Psoas muscle (tissue), 8 donors: Measurements from ENCODE around the gene CMSS1. TPM values are rescaled to one million over a fixed set of nuclear protein-coding genes. Genes with fewer than 3 reads are reported as not detected.
"Not testable (repeated sequence)": the region's sequence is repeated elsewhere in the genome, so short reads cannot be mapped to it uniquely, and the experiment has no call there.

Experiments
- ATAC-seq, 4 donors: fragments of 200-7000 bp; cut with Tn5 transposase; one replicate each; pipeline ENCODE4 v1.9.1; 2020; ENCODE audit warnings: moderate library complexity in 3 of 4, mild to moderate bottlenecking in 2 of 4
- DNase-seq, 2 donors: peaks; one replicate each; pipeline ENCODE4 v3.0.0-alpha.2; 2020
- H3K27ac ChIP-seq: fragments of 200-600 bp; one replicate; pipeline ENCODE4 v1.8.0; 2022
- H3K27me3 ChIP-seq, 3 donors: fragments of 200-600 bp in 1 of 3; one replicate each; pipeline versions ENCODE4 v1.6.1 to v1.8.0; 2013 to 2022; ENCODE audit warnings: low read length in 2 of 3, mild to moderate bottlenecking in 2 of 3, moderate library complexity in 1 of 3; ENCODE audit not compliant: insufficient read depth in 3 of 3
- H3K36me3 ChIP-seq, 2 donors: fragments of 200-600 bp in 1 of 2; one replicate each; pipeline versions ENCODE4 v1.6.1 to v1.8.0; 2013 to 2022; ENCODE audit warnings: low read depth in 1 of 2, mild to moderate bottlenecking in 1 of 2, moderate library complexity in 1 of 2; ENCODE audit not compliant: insufficient read depth in 1 of 2
- H3K4me1 ChIP-seq: fragments of 200-600 bp; one replicate; pipeline ENCODE4 v1.8.0; 2022
- H3K4me3 ChIP-seq: fragments of 200-600 bp; one replicate; pipeline ENCODE4 v1.8.0; 2022; ENCODE audit warnings: mild to moderate bottlenecking
- H3K9me3 ChIP-seq: fragments of 200-600 bp; one replicate; pipeline ENCODE4 v1.8.0; 2022
- CTCF ChIP-seq: fragments of 200-600 bp; IDR thresholded peaks from one replicate; pipeline ENCODE4 v1.8.0; 2022; ENCODE audit warnings: antibody characterized with exemption
- whole genome bisulfite sequencing, 3 donors: extraction: QIAGEN DNeasy Blood & Tissue Kit; methylation state at CpG; one replicate each; pipeline versions ENCODE4 v1.1.6 to v1.1.7; 2013; 5-methylcytosine and 5-hydroxymethylcytosine counted together
- intact Hi-C, 2 donors: fragments of 100-400 bp; cut with DNase I; formaldehyde crosslinking; loops; one replicate each; pipeline versions ENCODE4 v1.11.0 to v1.14.2; 2022
- polyA plus RNA-seq, 3 donors: library from polyadenylated mRNA; stranded (reverse); fragments of 200-250 nt; gene quantifications; one replicate each; pipeline ENCODE4 v1.2.3, GENCODE V29; 2013
- total RNA-seq, 4 donors: library from RNA; stranded (reverse); fragmentation: NEBNext Ultra II Directional in 2 of 4; extraction: Animal tissue kit (Norgen Biotek cat#: 25700) in 2 of 4; gene quantifications; one replicate each; pipeline versions ENCODE4 v1.2.1 to v1.2.4, GENCODE V29; 2021 to 2023
- donor health status: healthy with polysubstance abuse.
- donor health status: DM: no; HTN: no; CAD: no; lungs with moderate emphysema.
- donor health status: Bipolar disorder and iron deficiency.
- donor health status: healthy.
- donor health status: DM: yes; HTN: yes; CAD: no.
- donor health status: DM: no; HTN: no; CAD: no.
- donor health status: DM: no; HTN: no; CAD: no.
- donor health status: DM: yes; HTN: yes; CAD: no.

Gene CMSS1
- total and polyA plus RNA-seq, 7 donors, result 18.4 to 174 (median 58.8) TPM

GRCh38 chr3:100089812-100090668, 272.4 kb downstream of the CMSS1 start:
- ATAC-seq (peak; percentile 70 to 93 (median 92)), DNase-seq (peak; percentile 37 to 64)
- no peaks in the 10 kb centered on the region for H3K36me3 ChIP-seq
- peak overlapping the region; percentile 26 for H3K4me3 ChIP-seq
- H3K9me3 ChIP-seq, result no peaks in the 10 kb centered on the region
- intact Hi-C loops, result loop anchor here (2.0 to 10.0 kb wide), 2 partner anchors 13 to 1595 kb away; partner anchors contain the start of gene RPL24 (in 1 of the 2)
- H3K4me1 ChIP-seq, result peaks cover 72% of the 10 kb centered on the region
- peak; percentile 38 for TF ChIP-seq CTCF
- WGBS, 3 donors, result 42 to 59% (median 48%) methylated on average over 7 of the region's 7 CpGs
- H3K27me3 ChIP-seq, result no peaks in the 10 kb centered on the region
- peak overlapping the region; percentile 84 for H3K27ac ChIP-seq

GRCh38 chr3:100090669-100091005, 273.0 kb downstream of the CMSS1 start:
- Histone ChIP-seq H3K36me3 (no peaks in the 10 kb centered on the region), H3K27ac (peak overlapping the region; percentile 84), H3K9me3 (no peaks in the 10 kb centered on the region), H3K27me3 (no peaks in the 10 kb centered on the region), H3K4me1 (peaks cover 69% of the 10 kb centered on the region), H3K4me3 (no peak overlapping the region)
- no peak for TF ChIP-seq CTCF
- ATAC-seq (peak; percentile 79 to 89 (median 80)), DNase-seq (no peak)
- intact Hi-C loops, result loop anchor here (2.0 to 10.0 kb wide), 2 partner anchors 14 to 1594 kb away; partner anchors contain the start of gene RPL24 (in 1 of the 2)

GRCh38 chr3:100093831-100094230, 276.2 kb downstream of the CMSS1 start:
- WGBS, 3 donors, result 67 to 85% (median 80%) methylated on average over 1 of the region's 1 CpG
- no peak for TF ChIP-seq CTCF
- Histone ChIP-seq H3K27ac (peak overlapping the region; percentile 84), H3K27me3 (no peaks in the 10 kb centered on the region), H3K4me3 (no peak overlapping the region), H3K9me3 (no peaks in the 10 kb centered on the region), H3K4me1 (peaks cover 61% of the 10 kb centered on the region), H3K36me3 (no peaks in the 10 kb centered on the region)
- intact Hi-C loops, result loop anchor here in 1 of 2 donors (10.0 kb wide), 1 partner anchor 1591 kb away; the partner anchor contains the start of gene RPL24
- ATAC-seq (no peak), DNase-seq (no peak)

- not testable (repeated sequence) for H3K27me3 ChIP-seq, DNase-seq, H3K36me3 ChIP-seq, H3K9me3 ChIP-seq, ATAC-seq
- Histone ChIP-seq H3K4me1 (peaks cover 61% of the 10 kb centered on the region), H3K27ac (peak overlapping the region; percentile 84), H3K4me3 (peak overlapping the region; percentile 46)
- intact Hi-C loops, result loop anchor here in 1 of 2 donors (10.0 kb wide), 1 partner anchor 1589 kb away; the partner anchor contains the start of gene RPL24
- 58 to 83% (median 77%) methylated on average over 1 of the region's 1 CpG for WGBS, 3 donors
Measured at GRCh38 chr3:100096286-100096685, 278.6 kb downstream of the CMSS1 start.

GRCh38 chr3:100096866-100097265, 279.2 kb downstream of the CMSS1 start:
- Histone ChIP-seq H3K27me3 (no peaks in the 10 kb centered on the region), H3K27ac (peak overlapping the region; percentile 84), H3K4me1 (peaks cover 58% of the 10 kb centered on the region), H3K9me3 (no peaks in the 10 kb centered on the region), H3K4me3 (peak overlapping the region; percentile 46), H3K36me3 (no peaks in the 10 kb centered on the region)
- DNase-seq (no peak), ATAC-seq (peak; percentile 74 to 82 (median 76))
- 25 to 56% (median 46%) methylated on average over 2 of the region's 2 CpGs for WGBS, 3 donors
- intact Hi-C loops, result loop anchor here in 1 of 2 donors (10.0 kb wide), 1 partner anchor 1588 kb away; the partner anchor contains the start of gene RPL24
- no peak for TF ChIP-seq CTCF
